Measurements from ENCODE around the gene FAM216A.

The FAM216A gene, protein sequence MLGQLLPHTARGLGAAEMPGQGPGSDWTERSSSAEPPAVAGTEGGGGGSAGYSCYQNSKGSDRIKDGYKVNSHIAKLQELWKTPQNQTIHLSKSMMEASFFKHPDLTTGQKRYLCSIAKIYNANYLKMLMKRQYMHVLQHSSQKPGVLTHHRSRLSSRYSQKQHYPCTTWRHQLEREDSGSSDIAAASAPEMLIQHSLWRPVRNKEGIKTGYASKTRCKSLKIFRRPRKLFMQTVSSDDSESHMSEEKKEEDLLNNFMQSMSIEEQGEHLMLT

GRCh38 chr12:110468214-110469048, at the start of gene FAM216A, which contains the start of gene GPN3:
FAM216A (plus strand) TSS chr12:110468845; CDS start chr12:110468876, 31 bp downstream.
GPN3 (minus strand) TSS chr12:110468257; CDS start chr12:110468203, 54 bp downstream.
- TF ChIP-seq GATA2 (IDR thresholded peaks at IDR 0.05; ENCODE audit: low read depth, low read length) (no peak), GATA3 (IDR thresholded peaks at IDR 0.05; ENCODE audit: low read depth, low read length) (no peak)

- no peak for TF ChIP-seq GATA2 (IDR thresholded peaks at IDR 0.05; ENCODE audit: low read depth, low read length)
- TF ChIP-seq GATA3 (IDR thresholded peaks at IDR 0.05; ENCODE audit: low read depth, low read length), result no peak
Observed at GRCh38 chr12:110421159-110421661, 47.4 kb upstream of the FAM216A start.

DNA sequence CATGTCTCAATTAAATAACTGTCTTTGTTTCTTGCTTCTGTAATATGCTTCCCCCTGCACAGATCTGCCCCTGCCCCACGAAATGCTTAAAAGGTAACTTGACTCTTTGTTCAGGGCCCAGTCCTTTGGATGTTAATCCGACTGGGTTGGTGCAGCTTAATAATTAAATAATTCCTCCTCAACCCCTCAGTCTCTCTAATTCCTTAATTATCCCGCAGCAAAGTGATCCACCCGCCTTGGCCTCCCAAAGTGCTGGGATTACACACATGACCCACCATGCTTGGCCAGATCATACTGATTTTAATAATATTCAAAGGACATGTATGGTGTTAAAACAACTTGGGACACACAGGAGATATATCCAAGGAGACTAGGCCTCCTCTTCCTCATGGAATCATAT, 46.9 kb upstream of the FAM216A start:
- TF ChIP-seq GATA2 (IDR thresholded peaks at IDR 0.05; ENCODE audit: low read depth, low read length) (no peak), GATA3 (IDR thresholded peaks at IDR 0.05; ENCODE audit: low read depth, low read length) (no peak)

GRCh38 chr12:110424237-110424636, 44.4 kb upstream of the FAM216A start:
- TF ChIP-seq GATA2 (IDR thresholded peaks at IDR 0.05; ENCODE audit: low read depth, low read length) (no peak), GATA3 (IDR thresholded peaks at IDR 0.05; ENCODE audit: low read depth, low read length) (no peak)

DNA sequence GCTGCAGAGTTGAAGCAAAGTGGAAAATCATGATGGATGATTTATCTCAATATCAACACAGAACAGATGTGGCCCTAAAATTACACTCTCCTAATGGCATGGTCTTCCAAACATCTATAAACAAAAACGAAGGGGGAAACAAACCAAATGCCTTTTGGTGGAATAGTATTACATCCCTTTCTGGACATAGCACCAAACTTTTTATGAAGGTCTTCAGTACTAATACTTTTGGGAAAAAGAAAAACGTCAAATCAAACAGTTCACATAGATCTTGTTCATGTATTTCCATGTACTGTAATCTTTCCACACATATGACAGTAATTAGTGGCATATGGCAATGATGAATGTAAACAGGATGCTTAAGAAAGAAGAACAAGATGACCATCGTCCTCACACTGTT, 42.2 kb upstream of the FAM216A start:
- TF ChIP-seq GATA2 (IDR thresholded peaks at IDR 0.05; ENCODE audit: low read depth, low read length), result no peak
- TF ChIP-seq GATA3 (IDR thresholded peaks at IDR 0.05; ENCODE audit: low read depth, low read length), result no peak

DNA sequence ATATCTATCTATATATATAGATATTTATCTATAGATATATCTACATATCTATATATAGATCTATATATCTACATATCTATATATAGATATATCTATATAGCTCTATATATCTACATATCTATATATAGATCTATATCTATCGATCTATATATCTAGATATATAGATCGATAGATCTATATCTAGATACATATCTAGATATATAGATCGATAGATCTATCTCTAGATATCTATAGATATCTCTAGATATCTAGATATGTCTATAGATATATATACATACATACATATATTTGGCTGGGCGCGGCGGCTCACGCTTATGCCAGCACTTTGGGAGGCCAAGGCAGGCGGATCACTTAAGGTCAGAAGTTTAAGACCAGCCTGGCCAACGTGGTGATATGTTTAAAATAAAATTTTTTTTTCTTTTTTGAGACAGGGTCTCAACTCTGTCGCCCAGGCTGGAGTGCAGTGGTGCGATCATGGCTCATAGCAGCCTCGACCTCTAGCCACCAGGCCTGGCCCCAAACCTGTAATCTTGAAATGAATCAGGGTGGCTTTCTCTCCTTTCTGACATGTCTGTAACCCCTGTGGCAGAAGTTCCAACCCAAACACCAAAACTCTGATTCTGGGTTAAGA, 36.6 kb upstream of the FAM216A start:
- no peak for TF ChIP-seq GATA3 (IDR thresholded peaks at IDR 0.05; ENCODE audit: low read depth, low read length)
- TF ChIP-seq GATA2 (IDR thresholded peaks at IDR 0.05; ENCODE audit: low read depth, low read length), result no peak

- TF ChIP-seq GATA3 (IDR thresholded peaks at IDR 0.05; ENCODE audit: low read depth, low read length), result no peak
- no peak for TF ChIP-seq GATA2 (IDR thresholded peaks at IDR 0.05; ENCODE audit: low read depth, low read length)
Observed at GRCh38 chr12:110436231-110436630, 32.4 kb upstream of the FAM216A start.

DNA sequence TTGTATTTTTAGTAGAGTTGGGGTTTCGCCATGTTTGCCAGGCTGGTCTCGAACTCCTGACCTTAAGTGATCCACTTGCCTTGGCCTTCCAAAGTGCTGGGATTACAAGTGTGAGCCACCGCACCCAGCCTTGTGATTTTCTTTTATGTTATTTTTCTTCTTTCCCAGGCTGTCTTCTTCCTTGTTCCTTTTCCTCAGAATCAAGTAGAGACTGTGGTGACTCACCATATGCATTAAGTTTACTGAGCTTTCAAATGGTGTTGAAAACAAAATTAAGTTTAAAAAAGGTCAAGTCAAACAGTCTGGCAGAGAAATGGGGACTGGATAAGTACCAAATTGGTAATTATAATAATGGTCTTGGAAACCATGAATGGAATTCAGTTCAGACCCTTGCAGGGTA, 24.2 kb upstream of the FAM216A start:
- no peak for TF ChIP-seq GATA3 (IDR thresholded peaks at IDR 0.05; ENCODE audit: low read depth, low read length)
- TF ChIP-seq GATA2 (IDR thresholded peaks at IDR 0.05; ENCODE audit: low read depth, low read length), result no peak

DNA sequence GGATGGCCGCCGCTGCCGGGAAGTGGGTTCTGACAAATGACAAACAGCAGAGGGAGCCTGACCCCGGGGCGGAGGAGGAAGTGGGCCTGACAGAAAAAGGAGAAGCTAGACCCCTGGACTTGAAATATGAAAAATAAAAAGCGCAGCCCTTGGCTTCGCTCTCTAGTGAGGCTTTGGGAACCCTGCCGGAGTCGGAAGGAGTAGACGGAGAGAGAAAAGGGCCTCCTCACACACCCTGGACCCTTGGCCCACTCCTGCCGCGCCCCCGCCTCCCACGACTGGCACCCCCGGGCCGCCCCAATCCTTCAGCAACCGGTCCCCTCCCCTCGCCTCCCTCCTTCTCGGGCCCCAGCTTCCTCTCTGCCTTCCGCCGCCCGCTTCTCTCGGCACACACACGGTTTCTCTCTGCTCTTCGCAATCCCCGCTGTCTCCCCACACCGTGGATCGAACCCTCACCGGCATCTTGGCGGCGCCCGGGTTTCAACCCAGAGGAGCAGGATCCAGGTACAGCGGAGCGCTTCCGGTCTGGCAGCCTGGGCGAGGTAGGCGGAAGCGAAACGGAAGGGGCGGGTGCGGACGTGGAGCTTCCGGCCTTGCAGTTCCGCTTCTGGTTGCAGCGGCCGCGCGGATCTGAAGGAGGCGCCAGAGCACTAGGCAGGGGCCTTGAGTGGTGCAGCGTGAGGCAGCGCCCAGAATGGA, 18.7 kb upstream of the FAM216A start, which contains the start of gene ARPC3:
Gene ARPC3 (minus strand): TSS at position 539 of the 699 bp plus-strand sequence. CDS start 77 bp downstream, at position 462.
- TF ChIP-seq GATA3 (IDR thresholded peaks at IDR 0.05; ENCODE audit: low read depth, low read length), result no peak
- no peak for TF ChIP-seq GATA2 (IDR thresholded peaks at IDR 0.05; ENCODE audit: low read depth, low read length)

DNA sequence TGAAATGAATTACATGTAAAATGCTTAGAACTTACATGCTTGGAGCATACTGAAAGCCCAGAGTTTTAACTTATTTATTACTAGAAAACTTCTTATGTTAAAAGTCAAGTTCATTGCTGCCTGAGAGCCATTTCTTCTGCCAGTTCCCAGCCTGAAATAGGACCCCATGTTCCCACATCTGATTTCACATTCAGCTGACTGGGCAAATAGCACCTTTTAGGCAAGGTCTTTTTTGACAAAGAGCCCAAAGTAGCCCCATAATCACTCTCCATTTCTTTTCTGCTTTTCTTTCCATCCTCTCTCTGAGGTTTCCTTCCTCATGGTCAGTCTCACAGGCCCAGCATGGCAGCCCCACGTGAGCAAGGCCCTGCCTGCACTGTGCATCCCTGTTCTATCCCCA, 17.4 kb upstream of the FAM216A start:
- TF ChIP-seq GATA3 (IDR thresholded peaks at IDR 0.05; ENCODE audit: low read depth, low read length) (no peak), GATA2 (IDR thresholded peaks at IDR 0.05; ENCODE audit: low read depth, low read length) (no peak)

DNA sequence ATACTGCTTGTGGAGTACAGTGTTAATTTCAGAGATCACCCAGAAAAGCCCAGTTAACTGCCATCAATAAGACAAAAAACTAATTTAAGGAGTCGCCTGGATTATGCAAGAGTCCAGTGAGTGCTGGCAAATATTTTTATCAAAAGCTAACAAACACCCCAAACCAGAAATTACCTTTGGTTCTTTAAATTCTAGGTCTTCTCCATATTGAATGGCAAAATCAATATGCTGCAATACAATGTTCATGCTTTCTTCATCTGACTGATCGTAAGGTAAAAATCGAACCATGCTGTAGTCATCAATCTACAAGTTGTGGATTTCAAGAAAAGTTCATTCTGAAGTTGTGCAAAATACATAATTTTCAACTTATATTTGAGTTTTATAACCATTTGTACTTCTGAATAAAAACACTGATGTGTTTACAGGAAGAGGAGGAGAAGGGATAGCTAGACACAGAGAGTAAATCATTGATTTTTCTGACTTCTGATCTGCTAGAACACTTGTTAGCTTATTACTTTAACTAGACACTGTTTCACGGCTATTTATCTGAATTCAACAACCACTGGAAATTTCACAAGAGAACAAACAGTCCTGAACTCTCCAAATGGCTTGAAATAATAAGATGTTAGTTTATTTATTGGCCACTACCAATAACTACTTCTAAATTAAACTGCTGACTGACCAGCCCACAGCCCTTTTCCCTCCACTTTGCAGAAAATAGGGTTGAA, 14.9 kb upstream of the FAM216A start:
- no peak for TF ChIP-seq GATA3 (IDR thresholded peaks at IDR 0.05; ENCODE audit: low read depth, low read length)
- no peak for TF ChIP-seq GATA2 (IDR thresholded peaks at IDR 0.05; ENCODE audit: low read depth, low read length)

GRCh38 chr12:110458756-110459155, 9.9 kb upstream of the FAM216A start:
- TF ChIP-seq GATA3 (IDR thresholded peaks at IDR 0.05; ENCODE audit: low read depth, low read length), result no peak
- TF ChIP-seq GATA2 (IDR thresholded peaks at IDR 0.05; ENCODE audit: low read depth, low read length), result no peak

- TF ChIP-seq GATA2 (IDR thresholded peaks at IDR 0.05; ENCODE audit: low read depth, low read length), result no peak
- no peak for TF ChIP-seq GATA3 (IDR thresholded peaks at IDR 0.05; ENCODE audit: low read depth, low read length)
Observed at GRCh38 chr12:110465024-110465423, 3.6 kb upstream of the FAM216A start.
